NCI-H2081 treated with DMSO at 0.1 percent for 48 hours (cell line): ENCODE results near the gene ELANE.
"Not testable (repeated sequence)": the region's sequence is repeated elsewhere in the genome, so short reads cannot be mapped to it uniquely, and the experiment has no call there.

Experiments
- DNase-seq: peaks from one replicate; lab custom pipeline; 2025; lab: John Stamatoyannopoulos, UW

ELANE gene

DNA sequence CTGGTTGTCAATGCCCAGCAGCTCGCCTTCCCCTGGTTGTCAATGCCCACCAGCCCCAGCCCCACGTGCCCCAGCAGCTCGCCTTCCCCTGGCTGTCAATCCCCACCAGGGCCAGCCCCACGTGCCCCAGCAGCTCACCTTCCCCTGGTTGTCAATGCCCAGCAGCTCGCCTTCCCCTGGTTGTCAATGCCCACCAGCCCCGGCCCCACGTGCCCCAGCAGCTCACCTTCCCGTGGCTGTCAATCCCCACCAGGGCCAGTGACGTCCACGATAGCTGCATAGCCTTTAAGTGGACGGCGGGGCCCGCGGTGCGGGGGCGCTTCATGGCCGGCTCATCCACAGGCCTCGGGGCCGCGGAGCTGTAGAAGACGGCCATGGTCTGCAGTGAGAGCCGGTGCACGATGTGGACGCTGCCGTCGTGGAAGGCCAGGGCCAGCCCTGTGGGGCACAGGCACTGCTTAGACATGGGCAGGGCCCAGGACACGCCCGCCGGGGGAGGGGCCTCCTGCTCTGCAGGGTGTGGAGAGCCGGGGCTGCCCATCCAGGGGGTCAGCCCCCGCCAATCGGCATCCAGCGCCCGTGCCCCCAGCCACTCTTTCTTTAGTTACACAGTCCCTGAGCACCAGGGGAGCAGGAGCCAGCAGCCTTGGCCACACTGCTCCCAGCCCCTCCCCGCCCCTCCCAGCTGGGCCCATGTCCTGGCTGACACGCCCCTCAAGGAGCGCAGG lies 27.8 kb downstream of the ELANE start:
- DNase-seq, result no peak

DNA sequence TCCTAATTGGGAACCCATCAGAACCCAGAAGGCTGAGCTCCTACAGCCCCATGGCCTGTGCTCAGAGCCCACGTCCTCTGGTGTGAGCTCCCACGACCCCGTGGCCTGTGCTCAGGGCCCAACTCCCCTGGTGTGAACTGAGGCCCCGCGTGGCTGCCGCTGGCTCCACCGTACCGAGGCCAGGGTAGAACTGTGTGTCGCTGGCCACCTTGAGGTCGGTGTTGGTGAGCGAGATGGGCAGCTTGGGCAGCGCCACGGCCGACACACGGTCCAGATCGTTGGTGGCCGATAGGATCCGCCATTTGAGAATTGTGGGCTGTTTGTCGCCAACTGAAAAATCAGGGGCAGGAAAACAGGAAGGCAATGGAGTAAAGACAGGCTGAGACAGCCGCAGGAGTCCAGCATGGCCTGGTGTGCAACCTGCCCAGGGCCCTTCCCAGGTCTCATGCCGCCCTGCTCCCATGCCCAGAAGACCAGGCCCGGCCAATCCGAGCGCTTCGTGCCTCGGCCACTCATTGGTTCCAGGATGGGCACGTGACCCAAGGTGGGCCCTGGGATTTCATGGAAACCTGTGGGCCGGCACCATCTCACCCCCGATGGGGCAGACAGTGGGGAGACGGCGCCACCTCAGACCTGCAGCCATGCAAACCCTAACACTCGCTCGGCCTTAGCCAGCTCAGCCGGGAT lies 29.4 kb downstream of the ELANE start:
- DNase-seq, result no peak

DNA sequence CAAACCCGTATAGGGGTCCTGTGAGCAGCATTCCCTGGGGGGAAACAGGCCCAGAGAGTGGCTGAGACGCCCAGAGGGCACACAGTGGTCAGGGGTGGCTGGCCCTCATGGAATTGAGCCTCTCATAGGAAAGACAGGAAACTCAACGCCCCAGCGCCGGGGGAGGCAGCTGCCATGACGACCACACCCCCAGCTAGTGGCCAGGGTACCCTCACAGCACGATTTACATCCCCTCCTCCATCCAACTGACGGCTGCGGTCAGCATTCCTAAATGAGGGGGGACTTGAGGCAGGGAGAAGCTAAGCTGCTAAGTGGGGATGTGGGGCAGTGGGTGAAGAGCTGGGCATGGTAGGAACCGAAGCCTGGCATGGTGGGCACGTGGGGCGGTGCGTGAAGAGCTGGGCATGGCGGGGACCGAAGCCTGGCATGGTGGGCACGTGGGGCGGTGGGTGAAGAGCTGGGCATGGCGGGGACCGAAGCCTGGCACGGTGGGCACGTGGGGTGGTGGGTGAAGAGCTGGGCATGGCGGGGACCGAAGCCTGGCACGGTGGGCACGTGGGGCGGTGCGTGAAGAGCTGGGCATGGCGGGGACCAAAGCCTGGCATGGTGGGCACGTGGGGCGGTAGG lies 30.9 kb downstream of the ELANE start:
- no peak for DNase-seq

DNA sequence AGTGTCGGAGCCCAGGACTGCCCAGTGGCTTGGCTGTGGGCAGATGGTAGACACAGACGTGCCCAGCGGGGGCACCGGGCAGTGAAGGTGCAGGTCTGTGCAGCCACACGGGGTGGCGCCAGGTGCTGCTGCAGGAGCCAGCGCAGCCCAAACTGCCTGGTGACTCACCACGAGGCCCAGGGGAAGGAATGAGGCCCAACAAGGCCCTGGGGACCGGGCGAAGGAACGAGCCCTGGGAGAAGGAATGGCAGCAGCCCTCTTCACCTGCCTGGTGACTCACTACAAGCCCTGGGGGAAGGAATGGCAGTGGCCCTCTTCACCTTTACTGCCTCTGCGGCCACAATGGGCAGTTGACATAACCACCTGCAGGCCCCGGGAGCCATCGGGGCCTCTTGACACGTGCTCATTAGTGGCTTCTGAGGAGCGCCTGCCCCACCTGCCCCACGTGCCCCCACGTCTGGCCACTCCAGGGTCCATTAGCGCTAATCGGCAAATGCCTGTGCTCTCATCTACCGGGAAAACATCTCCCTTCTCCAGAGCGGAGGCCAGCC lies 31.6 kb downstream of the ELANE start:
- no peak for DNase-seq

DNA sequence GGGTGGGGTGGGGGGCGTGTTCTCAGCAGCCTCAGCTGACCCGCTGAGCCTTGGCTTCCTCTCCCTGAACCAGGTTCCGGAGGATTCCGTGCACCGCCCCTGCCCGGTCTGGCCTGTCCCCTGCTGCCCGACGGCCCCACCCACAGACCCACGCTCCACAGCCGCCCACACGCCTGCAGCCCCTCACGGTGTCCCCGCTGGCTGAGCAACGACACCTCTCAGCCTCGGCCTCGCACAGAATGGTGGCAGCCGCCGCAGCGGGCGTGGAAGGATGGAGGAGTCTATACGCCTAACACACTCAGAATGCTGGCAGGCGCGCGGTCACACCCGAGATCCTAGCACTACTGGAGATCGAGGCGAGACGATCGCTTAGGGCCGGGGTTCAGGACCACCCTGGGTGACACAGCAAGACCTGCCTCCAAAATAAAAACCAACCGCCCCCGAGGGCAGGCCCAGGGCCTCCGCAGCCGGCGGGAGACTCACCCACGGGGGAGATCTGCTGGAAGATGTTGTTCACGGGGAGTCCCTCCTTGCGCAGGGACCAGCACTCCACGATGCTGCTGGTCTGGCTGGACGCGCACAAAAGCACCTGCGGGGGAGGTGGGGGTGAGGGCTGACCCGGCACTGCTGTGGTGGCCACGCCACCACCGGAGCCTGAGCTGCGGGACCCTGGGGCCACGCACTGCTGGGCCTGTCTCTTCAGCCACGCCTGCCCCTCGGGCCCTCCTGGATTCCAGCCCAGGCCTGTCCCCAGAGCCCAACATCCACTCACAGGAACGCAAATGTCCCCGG lies 32.5 kb downstream of the ELANE start:
- no peak for DNase-seq

DNA sequence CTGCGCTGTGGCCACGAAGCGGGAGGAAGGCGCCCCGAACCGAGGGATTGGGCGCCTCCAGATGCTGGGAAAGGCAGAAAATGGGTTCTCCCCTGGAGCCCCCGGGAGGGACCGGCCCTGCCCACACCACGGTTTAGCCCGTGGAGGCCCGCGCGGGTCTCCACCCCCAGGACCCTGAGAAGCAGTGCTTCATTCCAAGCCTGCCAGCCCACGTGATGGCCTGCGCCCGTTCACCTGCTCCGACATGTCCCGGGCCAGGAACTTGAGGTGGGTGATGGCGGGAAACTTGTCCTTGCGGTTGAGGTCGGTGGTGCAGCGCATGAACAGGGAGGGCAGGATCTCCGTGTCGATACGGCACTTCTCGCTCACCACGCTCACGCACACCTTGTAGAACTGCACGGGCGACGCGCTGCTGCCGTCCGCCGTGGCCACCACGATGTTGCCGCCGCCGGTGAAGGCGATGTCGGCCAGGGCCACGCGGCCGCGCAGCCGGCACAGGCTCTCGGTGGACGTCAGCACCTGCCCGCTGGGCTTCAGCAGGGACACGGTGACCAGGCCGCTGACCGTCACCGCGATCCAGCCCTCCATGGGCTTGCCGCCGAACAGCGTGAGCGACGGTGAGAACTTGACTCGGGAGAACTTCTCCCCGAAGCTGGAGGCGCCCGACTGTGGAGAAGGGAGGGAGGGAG lies 33.6 kb downstream of the ELANE start:
- no peak for DNase-seq

DNA sequence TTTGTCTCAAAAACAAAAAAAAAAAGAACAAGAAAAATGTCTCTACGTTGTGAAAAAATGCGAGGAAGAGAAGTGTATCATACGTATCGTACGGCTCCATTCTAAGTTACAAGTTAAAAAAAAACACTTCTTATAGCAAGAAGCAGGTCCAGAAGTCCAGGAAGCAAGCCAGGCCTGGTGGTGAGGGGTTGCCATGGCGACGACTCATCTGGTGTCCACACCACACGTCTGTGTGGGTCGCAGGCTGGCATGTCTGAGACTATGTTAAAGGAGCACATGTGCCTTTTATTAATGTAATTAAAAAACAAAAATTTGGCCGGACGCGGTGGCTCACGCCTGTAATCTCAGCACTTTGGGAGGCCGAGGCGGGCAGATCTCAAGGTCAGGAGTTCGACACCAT lies 35.0 kb downstream of the ELANE start:
- DNase-seq, result no peak

DNA sequence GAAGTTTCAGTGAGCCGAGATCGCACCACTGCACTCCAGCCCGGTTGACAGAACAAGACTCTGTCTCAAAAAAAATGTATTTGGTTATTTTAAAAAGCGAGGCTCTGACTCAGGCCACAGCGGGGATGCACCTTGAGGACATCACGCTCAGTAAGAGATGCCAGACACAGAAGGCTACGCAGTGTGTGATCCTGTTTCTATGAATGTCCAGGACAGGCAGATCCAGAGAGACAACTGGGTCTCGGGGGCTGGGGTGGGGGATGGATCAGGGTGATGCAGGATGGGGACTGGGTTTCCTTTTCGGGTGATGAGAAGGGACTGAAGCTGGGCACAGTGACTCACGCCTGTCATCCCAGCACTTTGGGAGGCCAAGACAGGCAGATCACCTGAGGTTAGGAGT lies 35.5 kb downstream of the ELANE start:
- DNase-seq, result no peak

DNA sequence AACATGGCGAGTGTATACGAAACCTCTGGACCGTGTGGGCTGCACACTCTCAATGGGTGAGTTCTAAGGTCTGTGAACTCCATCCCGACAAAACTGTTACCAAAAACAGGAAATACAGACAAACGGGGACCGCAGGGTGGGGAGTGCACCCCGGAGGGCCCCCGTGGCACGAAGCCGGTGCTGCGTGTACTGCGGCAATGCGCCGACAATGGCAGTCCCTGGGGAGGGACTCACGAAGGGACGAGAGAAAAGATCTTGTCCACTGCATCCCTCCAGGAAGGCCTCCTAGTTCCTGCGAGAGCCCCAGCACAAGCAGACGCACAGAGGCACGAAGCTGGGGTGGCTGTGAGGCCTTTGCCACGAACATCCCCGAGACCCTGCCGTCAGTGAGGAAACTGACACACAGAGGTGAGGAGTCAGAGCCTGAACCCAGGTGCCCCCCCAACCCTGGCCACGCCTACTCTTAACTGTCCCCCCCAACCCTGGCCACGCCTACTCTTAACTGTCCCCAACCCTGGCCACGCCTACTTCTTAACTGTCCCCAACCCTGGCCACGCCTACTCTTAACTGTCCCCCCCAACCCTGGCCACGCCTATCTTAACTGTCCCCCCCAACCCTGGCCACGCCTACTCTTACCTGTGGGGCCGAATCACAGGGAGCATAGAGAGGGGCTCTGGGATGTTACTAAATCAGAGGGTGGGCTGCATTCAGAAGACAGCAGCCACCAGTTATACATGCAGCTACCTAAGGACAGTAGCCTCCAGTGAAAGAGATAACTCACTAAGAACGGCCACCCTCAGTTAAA lies 36.7 kb downstream of the ELANE start:
- no peak for DNase-seq

DNA sequence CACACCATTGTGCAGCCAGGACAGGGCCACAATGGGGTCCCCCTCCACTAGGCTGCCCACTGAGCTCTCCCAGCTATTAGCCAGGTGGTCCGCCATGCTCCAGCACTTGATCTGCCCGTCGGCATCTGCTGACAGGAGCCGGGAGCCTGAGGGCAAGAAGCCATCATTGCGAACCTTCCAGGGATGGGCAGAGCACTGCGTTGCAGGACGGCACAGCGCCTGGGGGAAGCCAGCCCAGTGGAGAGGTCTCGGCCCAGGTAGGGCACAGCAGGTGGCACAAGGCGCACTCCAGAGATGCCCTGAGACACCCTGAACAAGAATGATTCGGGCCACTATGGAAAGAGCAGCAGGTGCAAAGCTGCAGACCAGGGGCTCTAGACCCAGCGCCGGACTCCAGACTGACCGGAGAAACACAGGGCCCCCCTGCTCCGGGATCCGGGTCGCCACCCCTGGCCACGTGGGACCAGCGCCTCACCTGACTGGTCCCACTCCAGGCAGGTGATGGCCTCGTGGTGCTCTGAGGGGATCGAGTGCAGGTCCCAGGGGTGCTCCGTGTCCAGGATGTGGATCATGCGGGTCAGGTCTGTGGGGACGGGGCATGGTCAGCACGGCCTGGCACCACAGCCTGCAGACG lies 37.7 kb downstream of the ELANE start:
- no peak for DNase-seq

DNA sequence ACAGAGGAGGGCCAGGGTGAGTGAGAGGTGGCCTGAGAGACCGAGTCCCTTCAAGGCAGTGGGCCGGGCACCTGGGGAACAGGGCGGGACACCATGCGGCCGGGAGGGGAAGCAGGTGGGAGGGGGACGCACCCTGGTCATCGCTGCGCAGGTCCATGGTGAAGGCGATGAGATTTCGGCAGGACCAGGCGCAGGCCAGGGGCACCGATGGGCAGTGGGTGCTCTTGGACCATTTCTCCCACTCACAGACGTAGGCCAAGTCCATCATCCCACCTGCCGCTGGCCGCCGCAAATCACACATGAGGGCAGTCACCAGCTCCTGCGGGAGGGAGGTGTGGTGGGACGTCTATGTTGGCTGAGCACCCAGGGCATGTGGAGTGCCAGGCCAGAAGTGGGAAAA lies 38.7 kb downstream of the ELANE start:
- DNase-seq, result no peak

DNA sequence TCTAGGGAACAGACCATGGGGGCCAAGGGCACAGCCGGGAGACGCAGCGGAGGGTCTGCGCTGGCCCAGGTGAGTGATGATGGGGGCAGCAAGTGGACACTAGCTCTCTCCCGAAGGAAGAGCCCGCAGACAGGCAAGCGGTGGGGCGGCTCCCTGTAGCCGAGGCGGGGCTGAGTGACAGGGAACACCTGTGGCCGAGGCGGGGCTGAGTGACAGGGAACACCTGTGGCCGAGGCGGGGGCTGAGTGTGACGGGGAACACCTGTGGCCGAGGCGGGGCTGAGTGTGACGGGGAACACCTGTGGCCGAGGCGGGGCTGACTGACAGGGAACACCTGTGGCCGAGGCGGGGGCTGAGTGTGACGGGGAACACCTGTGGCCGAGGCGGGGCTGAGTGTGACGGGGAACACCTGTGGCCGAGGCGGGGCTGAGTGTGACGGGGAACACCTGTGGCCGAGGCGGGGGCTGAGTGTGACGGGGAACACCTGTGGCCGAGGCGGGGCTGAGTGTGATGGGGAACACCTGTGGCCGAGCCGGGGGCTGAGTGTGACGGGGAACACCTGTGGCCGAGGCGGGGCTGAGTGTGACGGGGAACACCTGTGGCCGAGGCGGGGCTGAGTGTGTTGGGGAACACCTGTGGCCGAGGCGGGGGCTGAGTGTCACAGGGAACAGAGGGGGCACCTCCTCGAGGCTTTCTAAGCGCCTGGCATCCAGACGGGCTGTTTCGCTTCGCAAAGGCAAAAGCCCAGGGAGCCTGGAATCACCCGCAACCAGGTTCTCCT lies 39.5 kb downstream of the ELANE start:
- DNase-seq, result not testable (repeated sequence)

DNA sequence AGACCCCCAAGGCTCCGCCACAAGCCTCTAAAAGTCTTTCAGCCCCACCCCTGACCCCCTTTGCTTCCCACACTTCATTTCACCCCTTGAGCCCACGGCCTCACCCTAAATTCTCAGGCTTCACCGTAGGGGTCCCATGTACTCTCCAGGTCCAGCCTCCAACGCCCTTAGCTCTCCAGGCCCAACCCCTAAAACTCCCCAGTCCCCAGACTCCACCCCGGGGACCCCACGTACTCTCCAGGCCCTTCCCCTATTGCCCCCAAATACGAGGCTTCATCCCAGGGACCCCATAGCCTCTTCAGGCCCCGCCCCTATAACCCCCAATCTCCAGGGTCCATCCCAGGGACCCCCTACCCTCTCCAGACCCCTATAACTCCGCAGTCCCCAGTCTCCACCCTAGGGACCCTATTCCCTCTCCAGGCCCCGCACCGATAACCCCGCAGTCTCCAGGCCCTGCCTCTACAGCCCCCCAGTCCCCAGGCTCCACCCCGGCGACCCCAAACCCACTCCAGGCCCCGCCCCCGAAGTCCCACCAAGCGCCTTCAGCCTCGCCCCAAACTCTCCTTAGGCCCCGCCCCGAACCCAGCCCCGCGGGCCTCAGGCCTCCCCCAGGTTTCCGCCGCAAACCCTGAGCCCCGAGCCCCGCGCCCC lies 40.3 kb downstream of the ELANE start:
- no peak for DNase-seq

DNA sequence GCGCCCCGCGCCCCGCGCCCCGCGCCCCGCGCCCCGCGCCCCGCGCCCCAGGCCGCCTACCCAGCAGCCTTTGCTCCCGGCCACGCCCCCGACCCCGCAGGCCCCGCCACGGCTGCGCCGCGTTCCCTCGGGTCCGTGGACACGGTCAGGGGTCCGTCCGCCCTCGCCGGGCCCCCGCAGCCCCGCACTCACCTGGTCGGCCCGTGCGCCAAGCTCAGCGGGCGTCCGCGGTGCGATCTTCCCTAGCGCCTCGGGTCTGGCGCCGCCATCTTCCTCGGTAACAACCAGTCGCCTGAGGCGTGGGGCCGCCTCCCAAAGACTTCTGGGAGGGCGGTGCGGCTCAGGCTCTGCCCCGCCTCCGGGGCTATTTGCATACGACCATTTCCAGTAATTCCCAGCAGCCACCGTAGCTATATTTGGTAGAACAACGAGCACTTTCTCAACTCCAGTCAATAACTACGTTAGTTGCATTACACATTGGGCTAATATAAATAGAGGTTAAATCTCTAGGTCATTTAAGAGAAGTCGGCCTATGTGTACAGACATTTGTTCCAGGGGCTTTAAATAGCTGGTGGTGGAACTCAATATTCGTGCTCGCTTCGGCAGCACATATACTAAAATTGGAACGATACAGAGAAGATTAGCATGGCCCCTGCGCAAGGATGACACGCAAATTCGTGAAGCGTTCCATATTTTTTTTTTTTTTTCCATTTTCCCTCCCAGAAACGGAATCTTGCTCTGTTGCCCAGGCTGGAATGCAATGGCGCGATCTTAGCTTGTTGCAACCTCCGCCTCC lies 41.0 kb downstream of the ELANE start, which contains the start of the genes MED16 and RNU6-9:
TSS of gene MED16 (minus strand) at position 294 of the 796 bp plus-strand sequence. CDS start 2,056 bp downstream, outside the sequence.
TSS of gene RNU6-9 (plus strand) at position 591 of the 796 bp plus-strand sequence.
- peak; percentile 72 for DNase-seq

DNA sequence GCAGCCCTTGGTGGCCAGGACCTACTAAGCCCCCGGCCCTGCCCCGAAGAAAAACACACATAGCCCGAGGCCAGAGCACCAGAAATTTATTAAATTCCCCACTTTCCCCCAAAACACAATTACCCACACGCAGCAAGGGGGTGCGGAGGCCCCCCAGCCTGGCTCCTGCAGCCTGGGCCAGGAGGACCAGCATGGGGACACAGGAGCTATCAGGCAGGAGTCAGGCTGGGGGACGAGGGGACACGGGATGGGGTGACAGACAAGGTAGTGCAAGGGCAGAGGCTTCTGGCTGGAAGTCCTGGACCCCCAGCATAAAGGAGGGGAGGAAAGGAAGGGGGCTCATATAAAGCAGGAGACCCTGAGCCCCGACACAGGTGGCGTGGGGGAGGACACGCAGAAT lies 44.3 kb downstream of the ELANE start:
- DNase-seq, result no peak

DNA sequence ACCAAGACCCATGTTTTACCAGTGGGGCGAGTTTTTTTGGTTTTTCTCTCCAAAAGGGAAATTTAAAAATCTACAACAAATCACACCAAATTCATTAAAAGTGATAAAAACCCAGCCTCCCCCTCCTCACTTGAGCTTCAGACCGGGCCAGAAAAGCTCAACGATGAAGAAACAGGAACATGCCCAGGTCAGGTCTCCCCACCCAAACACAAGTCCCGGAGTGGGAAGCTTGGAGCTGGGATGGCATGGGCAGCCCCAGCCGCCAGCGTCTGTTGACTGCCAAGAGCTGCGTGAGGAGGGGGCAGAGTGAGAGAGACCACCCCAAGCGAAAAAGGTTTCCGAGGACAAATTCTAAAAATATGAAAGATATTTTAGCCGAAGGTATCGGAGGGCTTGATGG lies 44.9 kb downstream of the ELANE start:
- DNase-seq, result no peak

DNA sequence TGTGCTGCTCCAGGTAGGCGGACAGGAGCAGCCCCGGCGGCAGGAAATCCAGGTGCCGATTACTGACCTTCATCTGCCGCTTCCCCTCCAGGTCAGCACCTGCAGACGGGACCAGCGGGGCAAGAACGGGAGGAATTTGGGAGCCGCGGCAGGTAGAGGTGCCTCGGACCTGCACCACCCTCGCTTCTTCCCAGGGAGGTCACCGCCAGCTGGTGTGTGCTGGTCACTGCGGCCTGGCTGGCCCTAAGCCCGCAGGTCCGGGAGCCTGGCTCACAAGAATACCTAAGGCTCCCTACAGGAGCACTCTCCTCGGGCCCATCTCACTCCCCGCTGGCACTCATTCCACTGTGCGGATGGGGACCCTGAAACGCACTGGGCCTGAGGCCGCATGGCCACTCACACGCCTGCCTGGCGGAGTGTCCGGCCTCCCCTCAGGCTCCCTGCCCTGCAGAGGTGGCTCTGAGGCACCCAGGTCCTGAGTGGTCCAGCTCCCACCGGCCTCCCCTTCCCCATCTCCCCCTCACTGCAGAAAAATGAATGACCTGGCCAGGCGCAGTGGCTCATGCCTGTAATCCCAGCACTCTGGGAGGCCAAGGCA lies 45.4 kb downstream of the ELANE start:
- DNase-seq, result no peak
